Measurements from ENCODE around the gene CMTM1.
A peak's percentile ranks its signal among the peaks of the same experiment; 100 is the strongest.

Gene CMTM1

GRCh38 chr16:66551348-66551759 is 14.9 kb upstream of the CMTM1 start:
- H3K27me3 ChIP-seq (ENCODE audit: control insufficient read depth, low read length) = no peaks in the 10 kb centered on the region
- peak overlapping the region; percentile 55 for H3K27ac ChIP-seq (ENCODE audit: low read depth, low read length)
- H3K36me3 ChIP-seq (ENCODE audit: control insufficient read depth, low read length) = peaks cover 14% of the 10 kb centered on the region
- H3K9me3 ChIP-seq (ENCODE audit: control insufficient read depth, insufficient read depth, low read length) = no peaks in the 10 kb centered on the region
- H3K4me3 ChIP-seq (ENCODE audit: low read length) = peak overlapping the region; percentile 81
- H3K4me1 ChIP-seq (ENCODE audit: control insufficient read depth, low read length) = peaks cover 80% of the 10 kb centered on the region
- H3K79me2 ChIP-seq (ENCODE audit: control insufficient read depth, low read length) = peaks cover 29% of the 10 kb centered on the region
- peaks cover 12% of the 10 kb centered on the region for H3F3A ChIP-seq (ENCODE audit: control insufficient read depth, insufficient read depth)
- peak overlapping the region; percentile 88 for H3K4me2 ChIP-seq (ENCODE audit: low read length)
- no peak for TF ChIP-seq EZH2phosphoT487 (IDR thresholded peaks at IDR 0.05; ENCODE audit: borderline replicate concordance, low read length)
- TF ChIP-seq CTCF (IDR thresholded peaks at IDR 0.05; ENCODE audit: low read depth, low read length, poor library complexity, severe bottlenecking) = peak; percentile 41
- no peaks in the 10 kb centered on the region for H4K20me1 ChIP-seq (ENCODE audit: control insufficient read depth, insufficient read depth, low read depth, low read length)
- no peaks in the 10 kb centered on the region for H3K9me2 ChIP-seq (replicated peaks; ENCODE audit: control insufficient read depth, low read length)

GRCh38 chr16:66551788-66552285 is 14.4 kb upstream of the CMTM1 start:
- Histone ChIP-seq H3K79me2 (ENCODE audit: control insufficient read depth, low read length) (peaks cover 29% of the 10 kb centered on the region), H3K4me1 (ENCODE audit: control insufficient read depth, low read length) (peaks cover 75% of the 10 kb centered on the region), H3K9me3 (ENCODE audit: control insufficient read depth, insufficient read depth, low read length) (no peaks in the 10 kb centered on the region), H3K4me2 (ENCODE audit: low read length) (peak overlapping the region; percentile 88), H3K36me3 (ENCODE audit: control insufficient read depth, low read length) (peaks cover 14% of the 10 kb centered on the region), H3K27ac (ENCODE audit: low read depth, low read length) (peak overlapping the region; percentile 55), H4K20me1 (ENCODE audit: control insufficient read depth, insufficient read depth, low read depth, low read length) (no peaks in the 10 kb centered on the region), H3F3A (ENCODE audit: control insufficient read depth, insufficient read depth) (peaks cover 12% of the 10 kb centered on the region), H3K27me3 (ENCODE audit: control insufficient read depth, low read length) (no peaks in the 10 kb centered on the region), H3K4me3 (ENCODE audit: low read length) (peak overlapping the region; percentile 81), H3K9me2 (replicated peaks; ENCODE audit: control insufficient read depth, low read length) (no peaks in the 10 kb centered on the region)
- TF ChIP-seq EZH2phosphoT487 (IDR thresholded peaks at IDR 0.05; ENCODE audit: borderline replicate concordance, low read length) (no peak), CTCF (IDR thresholded peaks at IDR 0.05; ENCODE audit: low read depth, low read length, poor library complexity, severe bottlenecking) (no peak)

GRCh38 chr16:66552286-66553177 is 13.7 kb upstream of the CMTM1 start, which contains the start of gene CKLF:
Gene CKLF, plus strand, starts transcription at chr16:66552576. Its CDS starts 140 bp downstream, at chr16:66552716.
- peak within 1 kb of the TSS; percentile 81 for H3K4me3 ChIP-seq (ENCODE audit: low read length)
- TF ChIP-seq EZH2phosphoT487 (IDR thresholded peaks at IDR 0.05; ENCODE audit: borderline replicate concordance, low read length) (no peak), CTCF (IDR thresholded peaks at IDR 0.05; ENCODE audit: low read depth, low read length, poor library complexity, severe bottlenecking) (no peak)
- peak within 1 kb of the TSS; percentile 55 for H3K27ac ChIP-seq (ENCODE audit: low read depth, low read length)
- no peaks in the 10 kb centered on the region for H4K20me1 ChIP-seq (ENCODE audit: control insufficient read depth, insufficient read depth, low read depth, low read length)
- peaks cover 68% of the 10 kb centered on the region for H3K4me1 ChIP-seq (ENCODE audit: control insufficient read depth, low read length)
- H3K4me2 ChIP-seq (ENCODE audit: low read length) = peak within 1 kb of the TSS; percentile 88
- H3K9me3 ChIP-seq (ENCODE audit: control insufficient read depth, insufficient read depth, low read length) = no peaks in the 10 kb centered on the region
- peaks cover 16% of the 10 kb centered on the region for H3K36me3 ChIP-seq (ENCODE audit: control insufficient read depth, low read length)
- no peaks in the 10 kb centered on the region for H3K27me3 ChIP-seq (ENCODE audit: control insufficient read depth, low read length)
- H3F3A ChIP-seq (ENCODE audit: control insufficient read depth, insufficient read depth) = peaks cover 12% of the 10 kb centered on the region
- H3K79me2 ChIP-seq (ENCODE audit: control insufficient read depth, low read length) = peaks cover 32% of the 10 kb centered on the region
- no peaks in the 10 kb centered on the region for H3K9me2 ChIP-seq (replicated peaks; ENCODE audit: control insufficient read depth, low read length)
